HCT116 (cell line): Measurements from ENCODE around the gene SNX13. TPM values are rescaled to one million over a fixed set of nuclear protein-coding genes. Genes with fewer than 3 reads are reported as not detected.

Experiments used
- ATAC-seq: fragments of 200-7000 bp; cut with Tn5 transposase; 2 replicates; pipeline ENCODE4 v1.9.1; 2020; ENCODE audit warnings: mild to moderate bottlenecking, moderate library complexity
- BruUV-seq: library from RNA; stranded (reverse); fragments of 400-500 nt; replicated peaks from 2 replicates; lab custom pipeline; 2021; lab: Mats Ljungman, UMichigan
- CTCF ChIA-PET: fragments of 300-600 bp; sonication (Branson Sonifier 250); formaldehyde crosslinking; loops from one replicate; lab custom pipeline; 2021; ENCODE audit warnings: antibody characterized with exemption; lab: Charles Lee
- POLR2A ChIA-PET: fragments of 300-600, 350-600 bp; sonication (Branson Sonifier 250); formaldehyde crosslinking; loops from one replicate; lab custom pipeline; 2021; ENCODE audit warnings: antibody characterized with exemption; lab: Charles Lee
- RAD21 ChIA-PET, 2 experiments: fragments of 300-600 bp; sonication (Branson Sonifier 250); formaldehyde crosslinking; loops; one replicate each; lab custom pipeline; 2023; ENCODE audit warnings: low total read pairs in 2 of 2; ENCODE audit not compliant: uncharacterized antibody in 2 of 2, unreplicated experiment in 2 of 2, low non-redundant PET in 1 of 2; lab: Charles Lee
- DNase-seq: peaks from one replicate; pipeline ENCODE4 v3.0.0-alpha.2; 2010; ENCODE audit warnings: low read depth, low spot score
- H2AFZ ChIP-seq: fragments of 200-600 bp; shearing (Covaris generic), sonication (generic); 2 replicates; pipeline ENCODE4 v1.6.1; 2017; ENCODE audit warnings: low read depth, mixed run types, mixed read lengths, antibody characterized with exemption, low read length; ENCODE audit not compliant: poor library complexity, severe bottlenecking
- H3K27ac ChIP-seq: 2 replicates; pipeline ENCODE4 v1.5.1; 2012; ENCODE audit warnings: low read depth, low read length
- H3K27me3 ChIP-seq: fragments of 200-600 bp; sonication (generic); 2 replicates; pipeline ENCODE4 v1.6.1; 2016; ENCODE audit warnings: mixed run types, low read length, mixed read lengths; ENCODE audit not compliant: insufficient read depth
- H3K36me3 ChIP-seq, 2 experiments: fragments of 200-500 bp in 1 of 2; fragments of 200-600 bp in 1 of 2; sonication (Bioruptor generic) in 1 of 2; sonication (generic) in 1 of 2; 2 replicates each; pipeline versions ENCODE4 v1.5.1 to v1.6.1; 2014 to 2016; ENCODE audit warnings: low read length in 2 of 2, inconsistent platforms in 1 of 2, mixed read lengths in 1 of 2, mixed run types in 1 of 2; ENCODE audit not compliant: insufficient read depth in 2 of 2, control insufficient read depth in 1 of 2
- H3K4me1 ChIP-seq, 2 experiments: fragments of 200-600 bp in 1 of 2; sonication (generic) in 1 of 2; 2 replicates each; pipeline versions ENCODE4 v1.5.1 to v1.6.1; 2012 to 2017; ENCODE audit warnings: low read length in 2 of 2, inconsistent platforms in 1 of 2, mild to moderate bottlenecking in 1 of 2, mixed read lengths in 1 of 2, mixed run types in 1 of 2, moderate library complexity in 1 of 2; ENCODE audit not compliant: insufficient read depth in 2 of 2, control insufficient read depth in 1 of 2
- H3K4me2 ChIP-seq: fragments of 200-600 bp; sonication (generic); 2 replicates; pipeline ENCODE4 v1.6.1; 2017; ENCODE audit warnings: mixed run types, low read length, mixed read lengths
- H3K4me3 ChIP-seq, 2 experiments: fragments of 200-600 bp in 1 of 2; sonication (generic) in 1 of 2; replicated peaks in 1 of 2; 2 replicates each; pipeline ENCODE4 v1.5.1; 2011 to 2016; ENCODE audit warnings: low read length in 2 of 2, control low read depth in 1 of 2, low read depth in 1 of 2, mild to moderate bottlenecking in 1 of 2, mixed read lengths in 1 of 2, mixed run types in 1 of 2
- H3K79me2 ChIP-seq: fragments of 200-600 bp; sonication (generic); 2 replicates; pipeline ENCODE4 v1.6.1; 2017; ENCODE audit warnings: mild to moderate bottlenecking, mixed run types, low read length, moderate library complexity, mixed read lengths; ENCODE audit not compliant: insufficient read depth
- H3K9ac ChIP-seq: fragments of 200-600 bp; sonication (generic); 2 replicates; pipeline ENCODE4 v1.6.1; 2016; ENCODE audit warnings: low read length, mixed read lengths
- H3K9me2 ChIP-seq: fragments of 200-600 bp; sonication (generic), shearing (Covaris generic); 2 replicates; pipeline ENCODE4 v1.6.1; 2017; ENCODE audit warnings: mixed run types, mild to moderate bottlenecking, moderate library complexity; ENCODE audit not compliant: insufficient read depth
- H3K9me3 ChIP-seq, 2 experiments: fragments of 200-500 bp in 1 of 2; fragments of 200-600 bp in 1 of 2; sonication (Bioruptor generic) in 1 of 2; sonication (generic) in 1 of 2; 2 replicates each; pipeline ENCODE4 v1.6.1; 2014 to 2017; ENCODE audit warnings: low read length in 2 of 2, mixed read lengths in 2 of 2, inconsistent platforms in 1 of 2, low read depth in 1 of 2, mild to moderate bottlenecking in 1 of 2, mixed run types in 1 of 2, moderate library complexity in 1 of 2; ENCODE audit not compliant: control insufficient read depth in 1 of 2, insufficient read depth in 1 of 2
- H4K20me1 ChIP-seq: fragments of 200-600 bp; sonication (generic), shearing (Covaris generic); 2 replicates; pipeline ENCODE4 v1.6.1; 2017; ENCODE audit warnings: mixed run types, mild to moderate bottlenecking, moderate library complexity; ENCODE audit not compliant: insufficient read depth
- CBX3 ChIP-seq: IDR thresholded peaks from 2 replicates; pipeline ENCODE4 v1.6.1; 2012; ENCODE audit warnings: low read depth
- CEBPB ChIP-seq: IDR thresholded peaks from 2 replicates; pipeline ENCODE4 v1.6.1; 2012; ENCODE audit warnings: low read depth
- EGR1 ChIP-seq: IDR thresholded peaks from 2 replicates; pipeline ENCODE4 v1.6.1; 2012; ENCODE audit warnings: low read depth
- ELF1 ChIP-seq: IDR thresholded peaks from 2 replicates; pipeline ENCODE4 v1.6.1; 2012; ENCODE audit warnings: low read depth, borderline replicate concordance
- EZH2phosphoT487 ChIP-seq: fragments of 200-600 bp; IDR thresholded peaks from 2 replicates; pipeline ENCODE4 v1.6.1; 2018; ENCODE audit warnings: antibody characterized with exemption, borderline replicate concordance
- JUND ChIP-seq: IDR thresholded peaks from 2 replicates; pipeline ENCODE4 v1.6.1; 2012
- POLR2AphosphoS5 ChIP-seq: IDR thresholded peaks from 2 replicates; pipeline ENCODE4 v1.6.1; 2011; ENCODE audit warnings: mild to moderate bottlenecking, low read depth, low read length, moderate library complexity
- RAD21 ChIP-seq: IDR thresholded peaks from 2 replicates; pipeline ENCODE4 v1.6.1; 2012; ENCODE audit warnings: low read depth, mild to moderate bottlenecking
- SIN3A ChIP-seq: IDR thresholded peaks from 2 replicates; pipeline ENCODE4 v1.6.1; 2012; ENCODE audit warnings: low read depth
- SRF ChIP-seq: IDR thresholded peaks from 2 replicates; pipeline ENCODE4 v1.6.1; 2012; ENCODE audit warnings: low read depth
- TCF7L2 ChIP-seq: IDR thresholded peaks from 2 replicates; pipeline ENCODE4 v1.7.0; 2011; ENCODE audit warnings: borderline replicate concordance, inconsistent platforms; ENCODE audit not compliant: insufficient read depth, insufficient read length; ENCODE audit errors: extremely low read depth
- ZFX ChIP-seq: fragments of 450-650 bp; IDR thresholded peaks from 2 replicates; pipeline ENCODE4 v1.6.1; 2017
- ZNF274 ChIP-seq: fragments of 200-500 bp; sonication (Bioruptor generic); IDR thresholded peaks from 2 replicates; pipeline ENCODE4 v1.6.1; 2014; ENCODE audit warnings: mild to moderate bottlenecking, low read depth, low read length, inconsistent platforms
- intact Hi-C: fragments of 100-400 bp; cut with micrococcal nuclease; formaldehyde crosslinking; loops from 2 replicates; pipeline ENCODE4 v1.10.0; 2022
- total RNA-seq: library from RNA; stranded (reverse); gene quantifications from one replicate; pipeline ENCODE4 v1.2.1, GENCODE V29; 2021; ENCODE audit not compliant: unreplicated experiment
- TF ChIP-seq, protein P1 (sequence below): IDR thresholded peaks from 2 replicates; pipeline ENCODE4 v1.6.1; 2011; ENCODE audit warnings: mild to moderate bottlenecking, low read length, moderate library complexity; ENCODE audit not compliant: insufficient replicate concordance; ENCODE audit errors: extremely low read depth
- TF ChIP-seq, protein P2 (sequence below): IDR thresholded peaks from 2 replicates; pipeline ENCODE4 v1.6.1; 2012

Gene SNX13
- total RNA-seq, 1 experiment from 2014 or later: 33.4 TPM

DNA sequence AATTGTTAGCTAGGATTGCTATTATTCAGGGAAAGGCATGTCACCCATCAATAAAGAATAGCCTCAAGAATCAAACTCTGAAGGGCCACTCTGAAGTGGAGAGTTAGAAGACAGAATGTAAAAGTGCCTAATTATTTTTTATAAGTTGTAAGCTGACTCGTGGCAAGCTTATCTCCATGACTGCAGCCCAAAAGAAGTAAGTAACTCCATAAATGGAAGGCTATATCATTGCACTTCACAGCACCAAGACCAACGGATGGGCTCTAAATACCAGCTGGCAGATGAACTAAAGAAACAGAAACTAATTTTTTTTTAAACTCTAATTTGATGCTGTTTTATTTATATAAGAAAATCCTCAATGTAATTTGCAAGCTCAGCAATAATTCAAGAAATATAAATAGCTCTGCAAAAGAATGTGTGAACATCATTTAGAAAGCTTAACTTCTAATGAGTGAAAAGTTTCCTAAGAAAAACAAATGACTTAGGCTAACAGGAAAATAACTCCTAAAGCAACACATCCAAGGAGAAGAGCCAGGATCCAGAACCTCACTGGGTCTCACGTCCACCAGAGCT is 165.5 kb downstream of the SNX13 start:
- H3K4me1 ChIP-seq: no peaks in the 10 kb centered on the region
- H2AFZ ChIP-seq: no peak overlapping the region
- ChIA-PET RAD21 (no interaction called here), CTCF (no interaction called here), POLR2A (no interaction called here)
- no peak overlapping the region for H3K9ac ChIP-seq
- H3K27me3 ChIP-seq: no peaks in the 10 kb centered on the region
- H3K4me2 ChIP-seq: no peak overlapping the region
- H3K79me2 ChIP-seq: no peaks in the 10 kb centered on the region
- no peak overlapping the region for H3K27ac ChIP-seq
- H3K36me3 ChIP-seq: no peaks in the 10 kb centered on the region
- ATAC-seq (no peak), DNase-seq (no peak)
- intact Hi-C loops: no loop called here
- TF ChIP-seq CEBPB: no peak
- no peak for TF ChIP-seq SIN3A
- TF ChIP-seq SRF: no peak
- TF ChIP-seq RAD21: no peak
- no peak for TF ChIP-seq ELF1
- TF ChIP-seq, protein P1, sequence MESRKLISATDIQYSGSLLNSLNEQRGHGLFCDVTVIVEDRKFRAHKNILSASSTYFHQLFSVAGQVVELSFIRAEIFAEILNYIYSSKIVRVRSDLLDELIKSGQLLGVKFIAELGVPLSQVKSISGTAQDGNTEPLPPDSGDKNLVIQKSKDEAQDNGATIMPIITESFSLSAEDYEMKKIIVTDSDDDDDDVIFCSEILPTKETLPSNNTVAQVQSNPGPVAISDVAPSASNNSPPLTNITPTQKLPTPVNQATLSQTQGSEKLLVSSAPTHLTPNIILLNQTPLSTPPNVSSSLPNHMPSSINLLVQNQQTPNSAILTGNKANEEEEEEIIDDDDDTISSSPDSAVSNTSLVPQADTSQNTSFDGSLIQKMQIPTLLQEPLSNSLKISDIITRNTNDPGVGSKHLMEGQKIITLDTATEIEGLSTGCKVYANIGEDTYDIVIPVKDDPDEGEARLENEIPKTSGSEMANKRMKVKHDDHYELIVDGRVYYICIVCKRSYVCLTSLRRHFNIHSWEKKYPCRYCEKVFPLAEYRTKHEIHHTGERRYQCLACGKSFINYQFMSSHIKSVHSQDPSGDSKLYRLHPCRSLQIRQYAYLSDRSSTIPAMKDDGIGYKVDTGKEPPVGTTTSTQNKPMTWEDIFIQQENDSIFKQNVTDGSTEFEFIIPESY: no peak
- no peak for TF ChIP-seq EGR1
- TF ChIP-seq POLR2AphosphoS5: no peak
- TF ChIP-seq ZFX: no peak
- TF ChIP-seq ZNF274: no peak
- TF ChIP-seq CBX3: no peak
- no peak for TF ChIP-seq EZH2phosphoT487
- TF ChIP-seq, protein P2, sequence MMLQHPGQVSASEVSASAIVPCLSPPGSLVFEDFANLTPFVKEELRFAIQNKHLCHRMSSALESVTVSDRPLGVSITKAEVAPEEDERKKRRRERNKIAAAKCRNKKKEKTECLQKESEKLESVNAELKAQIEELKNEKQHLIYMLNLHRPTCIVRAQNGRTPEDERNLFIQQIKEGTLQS: no peak
- no peak for TF ChIP-seq TCF7L2
- no peak for TF ChIP-seq JUND
- H4K20me1 ChIP-seq: 0 out of 2 replicates have a peak, but pooled peaks cover 4% of the 10 kb centered on the region
- H3K4me3 ChIP-seq: no peak overlapping the region
- H3K9me2 ChIP-seq: no peaks in the 10 kb centered on the region
- no peaks in the 10 kb centered on the region for H3K9me3 ChIP-seq
- BruUV-seq: no TSS peak
